ENCODE measurements around the gene G3BP2. TPM values are rescaled to one million over a fixed set of nuclear protein-coding genes. Genes with fewer than 3 reads are reported as not detected.

The G3BP2 gene
- total RNA-seq, 1 donor from 2014 or later: 245 TPM

GRCh38 chr4:75683482-75684155, 10.4 kb upstream of the G3BP2 start:
- Mint-ChIP-seq H3K36me3 (ENCODE audit: unreplicated experiment) (peaks cover 5% of the 10 kb centered on the region), H3K4me1 (ENCODE audit: low read depth, unreplicated experiment) (no peaks in the 10 kb centered on the region)

GRCh38 chr4:75679876-75680575, 6.8 kb upstream of the G3BP2 start:
- no peak overlapping the region for H3K27ac Mint-ChIP-seq (ENCODE audit: unreplicated experiment)
- H3K4me1 Mint-ChIP-seq (ENCODE audit: low read depth, unreplicated experiment): no peaks in the 10 kb centered on the region
- no peaks in the 10 kb centered on the region for H3K27me3 Mint-ChIP-seq (ENCODE audit: unreplicated experiment)
- no peaks in the 10 kb centered on the region for H3K9me3 Mint-ChIP-seq (ENCODE audit: unreplicated experiment)
- TF ChIP-seq CTCF (IDR thresholded peaks at IDR 0.05; ENCODE audit: partially characterized antibody, unreplicated experiment): no peak
- no peak overlapping the region for H3K4me3 Mint-ChIP-seq (ENCODE audit: unreplicated experiment)
- no peaks in the 10 kb centered on the region for H3K36me3 Mint-ChIP-seq (ENCODE audit: unreplicated experiment)
- DNase-seq: no peak

More at GRCh38 chr4:75683482-75684155, 10.4 kb upstream of the G3BP2 start:
- TF ChIP-seq CTCF (IDR thresholded peaks at IDR 0.05; ENCODE audit: partially characterized antibody, unreplicated experiment): no peak
- Mint-ChIP-seq H3K27ac (ENCODE audit: unreplicated experiment) (no peak overlapping the region), H3K9me3 (ENCODE audit: unreplicated experiment) (no peaks in the 10 kb centered on the region), H3K4me3 (ENCODE audit: unreplicated experiment) (no peak overlapping the region), H3K27me3 (ENCODE audit: unreplicated experiment) (no peaks in the 10 kb centered on the region)
- DNase-seq: no peak

DNA sequence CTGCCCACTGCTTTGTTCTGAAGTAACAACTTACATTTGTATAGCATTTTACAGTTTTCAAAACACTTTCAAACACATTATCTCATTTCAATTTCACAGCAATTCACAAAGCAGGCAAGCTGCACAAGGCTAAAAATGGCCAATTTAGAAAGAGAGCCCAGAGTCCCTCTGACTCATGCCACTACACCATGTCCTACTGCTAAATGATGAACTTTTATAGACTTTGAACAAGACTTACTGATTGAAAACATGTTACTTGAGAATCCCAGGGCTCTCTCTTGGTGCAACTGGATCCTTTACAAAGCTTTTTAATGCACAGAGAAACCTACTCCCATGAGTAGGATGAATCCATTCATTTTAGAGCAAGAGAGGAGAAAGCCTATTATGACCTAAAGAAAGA, 5.8 kb upstream of the G3BP2 start:
- Mint-ChIP-seq H3K36me3 (ENCODE audit: unreplicated experiment) (no peaks in the 10 kb centered on the region), H3K27me3 (ENCODE audit: unreplicated experiment) (peaks cover 2% of the 10 kb centered on the region), H3K4me3 (ENCODE audit: unreplicated experiment) (no peak overlapping the region), H3K4me1 (ENCODE audit: low read depth, unreplicated experiment) (peaks cover 2% of the 10 kb centered on the region), H3K9me3 (ENCODE audit: unreplicated experiment) (peaks cover 1% of the 10 kb centered on the region), H3K27ac (ENCODE audit: unreplicated experiment) (no peak overlapping the region)
- TF ChIP-seq CTCF (IDR thresholded peaks at IDR 0.05; ENCODE audit: partially characterized antibody, unreplicated experiment): no peak
- no peak for DNase-seq

GRCh38 chr4:75678473-75678872, 5.3 kb upstream of the G3BP2 start:
- no peak overlapping the region for H3K27ac Mint-ChIP-seq (ENCODE audit: unreplicated experiment)
- no peaks in the 10 kb centered on the region for H3K36me3 Mint-ChIP-seq (ENCODE audit: unreplicated experiment)
- no peak overlapping the region for H3K4me3 Mint-ChIP-seq (ENCODE audit: unreplicated experiment)
- H3K27me3 Mint-ChIP-seq (ENCODE audit: unreplicated experiment): peaks cover 3% of the 10 kb centered on the region
- peaks cover 5% of the 10 kb centered on the region for H3K4me1 Mint-ChIP-seq (ENCODE audit: low read depth, unreplicated experiment)
- H3K9me3 Mint-ChIP-seq (ENCODE audit: unreplicated experiment): peaks cover 6% of the 10 kb centered on the region
- no peak for TF ChIP-seq CTCF (IDR thresholded peaks at IDR 0.05; ENCODE audit: partially characterized antibody, unreplicated experiment)
- no peak for DNase-seq

GRCh38 chr4:75675004-75675531, 1.9 kb upstream of the G3BP2 start:
- Mint-ChIP-seq H3K36me3 (ENCODE audit: unreplicated experiment) (no peaks in the 10 kb centered on the region), H3K4me3 (ENCODE audit: unreplicated experiment) (no peak overlapping the region), H3K27me3 (ENCODE audit: unreplicated experiment) (peaks cover 16% of the 10 kb centered on the region), H3K27ac (ENCODE audit: unreplicated experiment) (no peak overlapping the region), H3K9me3 (ENCODE audit: unreplicated experiment) (peaks cover 24% of the 10 kb centered on the region), H3K4me1 (ENCODE audit: low read depth, unreplicated experiment) (peaks cover 16% of the 10 kb centered on the region)
- no peak for DNase-seq
- TF ChIP-seq CTCF (IDR thresholded peaks at IDR 0.05; ENCODE audit: partially characterized antibody, unreplicated experiment): no peak
